ENCODE results near the gene PROZ. TPM values are rescaled to one million over a fixed set of nuclear protein-coding genes. Genes with fewer than 3 reads are reported as not detected.

PROZ gene
- total RNA-seq, 1 experiment from 2014 or later: not detected

GRCh38 chr13:113216254-113217048, 58.0 kb downstream of the PROZ start:
- H4K20me1 ChIP-seq (ENCODE audit: low read length): peaks cover 28% of the 10 kb centered on the region; the same call in 1 of the 2 replicates
- TF ChIP-seq EZH2 (IDR thresholded peaks at IDR 0.05; ENCODE audit: low read length, unreplicated experiment) (no peak), CTCF (conservative IDR thresholded peaks at IDR 0.05; ENCODE audit: low read depth, low read length) (no peak), EZH2phosphoT487 (IDR thresholded peaks at IDR 0.05; ENCODE audit: borderline replicate concordance, low read length) (no peak)
- peak; percentile 73 for DNase-seq
- no peaks in the 10 kb centered on the region for H3K9me2 ChIP-seq (replicated peaks; ENCODE audit: low read length)
- ATAC-seq: peak; percentile 98
- intact Hi-C loops (cut with micrococcal nuclease): loop anchor here (10.0 kb wide), 1 partner anchor 182 kb away; no protein-coding TSS in a partner anchor
- peaks cover 10% of the 10 kb centered on the region for H3K36me3 ChIP-seq (ENCODE audit: low read depth, low read length)
- peak overlapping the region; percentile 74 for H3K4me2 ChIP-seq (ENCODE audit: low read length)
- H3K27ac ChIP-seq (ENCODE audit: low read length): peak overlapping the region; percentile 56
- H3K27me3 ChIP-seq (ENCODE audit: low read length): no peaks in the 10 kb centered on the region
- no TSS peak for BruUV-seq (replicated peaks)
- no peak overlapping the region for H3K9ac ChIP-seq (ENCODE audit: low read length)
- H3K4me1 ChIP-seq (ENCODE audit: insufficient read depth, low read length): peaks cover 27% of the 10 kb centered on the region
- H3F3A ChIP-seq (ENCODE audit: low read length, unreplicated experiment): no peaks in the 10 kb centered on the region
- peaks cover 99% of the 10 kb centered on the region for H3K79me2 ChIP-seq (ENCODE audit: low read length)
- H2AFZ ChIP-seq (ENCODE audit: low read length): no peak overlapping the region
- CTCF ChIA-PET: no interaction called here
- H3K4me3 ChIP-seq (ENCODE audit: low read length): peak overlapping the region; percentile 20; the same call in 1 of the 2 replicates
- POLR2A ChIA-PET (ENCODE audit: unreplicated experiment): interaction anchor here (0.6 kb wide), 1 partner anchor 375 kb away, joined by 3 read pairs; no protein-coding TSS in a partner anchor
- H3K9me3 ChIP-seq (ENCODE audit: low read length): no peaks in the 10 kb centered on the region

- H3K4me2 ChIP-seq (ENCODE audit: low read length): no peak overlapping the region
Measured at GRCh38 chr13:113218586-113218985, 60.1 kb downstream of the PROZ start.

More at GRCh38 chr13:113218586-113218985, 60.1 kb downstream of the PROZ start:
- ChIA-PET POLR2A (ENCODE audit: unreplicated experiment) (no interaction called here), CTCF (no interaction called here)
- Histone ChIP-seq H3K9me3 (ENCODE audit: low read length) (no peaks in the 10 kb centered on the region), H3K36me3 (ENCODE audit: low read depth, low read length) (peaks cover 3% of the 10 kb centered on the region; the same call in 1 of the 2 replicates), H3K4me1 (ENCODE audit: insufficient read depth, low read length) (peaks cover 22% of the 10 kb centered on the region), H3K9me2 (replicated peaks; ENCODE audit: low read length) (no peaks in the 10 kb centered on the region), H4K20me1 (ENCODE audit: low read length) (peaks cover 21% of the 10 kb centered on the region; the same call in 1 of the 2 replicates), H3F3A (ENCODE audit: low read length, unreplicated experiment) (no peaks in the 10 kb centered on the region), H3K9ac (ENCODE audit: low read length) (no peak overlapping the region), H2AFZ (ENCODE audit: low read length) (no peak overlapping the region), H3K27ac (ENCODE audit: low read length) (no peak overlapping the region), H3K27me3 (ENCODE audit: low read length) (no peaks in the 10 kb centered on the region), H3K79me2 (ENCODE audit: low read length) (peaks cover 96% of the 10 kb centered on the region), H3K4me3 (ENCODE audit: low read length) (no peak overlapping the region)
- TF ChIP-seq EZH2 (IDR thresholded peaks at IDR 0.05; ENCODE audit: low read length, unreplicated experiment): no peak
- no peak for TF ChIP-seq EZH2phosphoT487 (IDR thresholded peaks at IDR 0.05; ENCODE audit: borderline replicate concordance, low read length)
- no peak for TF ChIP-seq CTCF (conservative IDR thresholded peaks at IDR 0.05; ENCODE audit: low read depth, low read length)
- ATAC-seq (no peak), DNase-seq (no peak)
- no TSS peak for BruUV-seq (replicated peaks)
- intact Hi-C loops (cut with micrococcal nuclease): loop anchor here (10.0 kb wide), 1 partner anchor 184 kb away; no protein-coding TSS in a partner anchor

All from PC-3 (cell line).